Anterior cingulate cortex (tissue), 58 donors: ENCODE data around the gene CDK1.
"Not testable (repeated sequence)": the region's sequence is repeated elsewhere in the genome, so short reads cannot be mapped to it uniquely, and the experiment has no call there.

Experiments used
- DNase-seq, 58 donors: peaks; one replicate each; lab custom pipeline; 2025; lab: John Stamatoyannopoulos, UW

CDK1 gene

GRCh38 chr10:60809157-60809556 is 30.9 kb downstream of the CDK1 start:
- no peak for DNase-seq

- peak in 1 of 58 donors; percentile 22 for DNase-seq
Measured at GRCh38 chr10:60810437-60811182, 32.3 kb downstream of the CDK1 start.

GRCh38 chr10:60816628-60817397 is 38.5 kb downstream of the CDK1 start:
- DNase-seq = peak in 34 of 58 donors; percentile 1 to 88 (median 29)

- peak in 2 of 58 donors; percentile 7 to 10 for DNase-seq
Measured at GRCh38 chr10:60817398-60817805, 39.1 kb downstream of the CDK1 start.

GRCh38 chr10:60818134-60818770 is 40.0 kb downstream of the CDK1 start:
- DNase-seq = no peak

- no peak for DNase-seq
Measured at GRCh38 chr10:60819271-60819670, 41.0 kb downstream of the CDK1 start.

- no peak for DNase-seq
Measured at GRCh38 chr10:60820093-60820754, 41.9 kb downstream of the CDK1 start.

- no peak for DNase-seq
Measured at GRCh38 chr10:60821656-60822055, 43.4 kb downstream of the CDK1 start.

- no peak for DNase-seq
Measured at GRCh38 chr10:60822809-60823208, 44.5 kb downstream of the CDK1 start.

GRCh38 chr10:60823324-60823723 is 45.0 kb downstream of the CDK1 start:
- DNase-seq = no peak

GRCh38 chr10:60825520-60825919 is 47.2 kb downstream of the CDK1 start:
- DNase-seq = no peak

GRCh38 chr10:60827791-60828488 is 49.7 kb downstream of the CDK1 start:
- no peak for DNase-seq

- no peak for DNase-seq
Measured at GRCh38 chr10:60828489-60828852, 50.2 kb downstream of the CDK1 start.

GRCh38 chr10:60832136-60832535 is 53.9 kb downstream of the CDK1 start:
- DNase-seq = not testable (repeated sequence)

GRCh38 chr10:60834401-60834800 is 56.1 kb downstream of the CDK1 start:
- no peak for DNase-seq

GRCh38 chr10:60835049-60835448 is 56.8 kb downstream of the CDK1 start:
- DNase-seq = no peak

- not testable (repeated sequence) for DNase-seq
Measured at GRCh38 chr10:60841227-60841626, 62.9 kb downstream of the CDK1 start.

- no peak for DNase-seq
Measured at GRCh38 chr10:60842694-60843093, 64.4 kb downstream of the CDK1 start.
